Gastrocnemius medialis (tissue), 4 donors: ENCODE data around the gene RIPPLY2. TPM values are rescaled to one million over a fixed set of nuclear protein-coding genes. Genes with fewer than 3 reads are reported as not detected.

Experiments used
- ATAC-seq, 2 donors: fragments of 150-250 bp; one replicate each; pipeline ENCODE4 v1.9.1; 2016
- DNase-seq, 2 donors: peaks; one replicate each; pipeline ENCODE4 v3.0.0-alpha.2; 2019
- H3K27ac ChIP-seq, 4 donors: fragments of 200-600 bp; sonication (generic); 1 replicate in 1 of 4; 2 replicates in 3 of 4; pipeline ENCODE4 v1.5.1; 2016 to 2018; ENCODE audit warnings: mild to moderate bottlenecking in 2 of 4, moderate library complexity in 1 of 4
- H3K27me3 ChIP-seq, 3 donors: fragments of 200-600 bp; sonication (generic) in 2 of 3; 1 replicate in 1 of 3; 2 replicates in 2 of 3; pipeline versions ENCODE4 v1.5.1 to v1.6.0; 2016 to 2019; ENCODE audit warnings: mild to moderate bottlenecking in 1 of 3, moderate library complexity in 1 of 3
- H3K36me3 ChIP-seq, 2 donors: fragments of 200-600 bp; sonication (generic) in 1 of 2; one replicate each; pipeline ENCODE4 v1.5.1; 2017 to 2018
- H3K4me1 ChIP-seq, 2 donors: fragments of 200-600 bp; sonication (generic) in 1 of 2; one replicate each; pipeline ENCODE4 v1.5.1; 2016 to 2017; ENCODE audit warnings: mild to moderate bottlenecking in 2 of 2
- H3K4me3 ChIP-seq, 4 donors: fragments of 200-600 bp; sonication (generic) in 3 of 4; 1 replicate in 1 of 4; 2 replicates in 3 of 4; pipeline ENCODE4 v1.5.1; 2016 to 2019; ENCODE audit warnings: mild to moderate bottlenecking in 2 of 4
- H3K9me3 ChIP-seq, 3 donors: fragments of 200-600 bp; sonication (generic) in 2 of 3; 1 replicate in 1 of 3; 2 replicates in 2 of 3; pipeline ENCODE4 v1.5.1; 2016 to 2019
- POLR2A ChIP-seq, 2 donors: fragments of 450-650 bp; IDR thresholded peaks; one replicate each; pipeline ENCODE4 v1.6.1; 2017; ENCODE audit warnings: antibody characterized with exemption in 2 of 2, mild to moderate bottlenecking in 2 of 2, moderate library complexity in 2 of 2
- in situ Hi-C, 4 donors: fragments of 200-750 bp; cut with MboI; loops; one replicate each; pipeline versions ENCODE4 v1.15.0 to v1.8.0; 2017; ENCODE audit warnings: low sequenced_read_pairs in 4 of 4
- intact Hi-C: fragments of 100-400 bp; cut with DNase I; formaldehyde crosslinking; loops from one replicate; pipeline ENCODE4 v1.15.1; 2023; ENCODE audit warnings: low total_unique reads
- total RNA-seq, 4 donors: library from RNA; depleted of rRNA; stranded (reverse); fragments of >200 nt; gene quantifications; one replicate each; pipeline versions ENCODE4 v1.1.0 to v1.2.3, GENCODE V29; 2016
- TF ChIP-seq, protein P1 (sequence below), 5 experiments: fragments of 450-650 bp in 3 of 5; fragments of 200-600 bp in 2 of 5; sonication (generic) in 2 of 5; IDR thresholded peaks in 4 of 5; conservative IDR thresholded peaks in 1 of 5; 1 replicate in 4 of 5; 2 replicates in 1 of 5; pipeline ENCODE4 v1.5.1; 2016 to 2019; ENCODE audit warnings: antibody characterized with exemption in 5 of 5, mild to moderate bottlenecking in 3 of 5, moderate library complexity in 3 of 5

Gene RIPPLY2
- total RNA-seq, 4 donors from 2014 or later, result not detected

GRCh38 chr6:83847179-83847578, 6.0 kb upstream of the RIPPLY2 start:
- Histone ChIP-seq H3K36me3 (no peaks in the 10 kb centered on the region), H3K27me3 (peaks cover 5 to 13% (median 9%) of the 10 kb centered on the region in 3 donors), H3K4me3 (no peak overlapping the region), H3K27ac (no peak overlapping the region), H3K4me1 (no peaks in the 10 kb centered on the region), H3K9me3 (no peaks in the 10 kb centered on the region)
- TF ChIP-seq, protein P1, sequence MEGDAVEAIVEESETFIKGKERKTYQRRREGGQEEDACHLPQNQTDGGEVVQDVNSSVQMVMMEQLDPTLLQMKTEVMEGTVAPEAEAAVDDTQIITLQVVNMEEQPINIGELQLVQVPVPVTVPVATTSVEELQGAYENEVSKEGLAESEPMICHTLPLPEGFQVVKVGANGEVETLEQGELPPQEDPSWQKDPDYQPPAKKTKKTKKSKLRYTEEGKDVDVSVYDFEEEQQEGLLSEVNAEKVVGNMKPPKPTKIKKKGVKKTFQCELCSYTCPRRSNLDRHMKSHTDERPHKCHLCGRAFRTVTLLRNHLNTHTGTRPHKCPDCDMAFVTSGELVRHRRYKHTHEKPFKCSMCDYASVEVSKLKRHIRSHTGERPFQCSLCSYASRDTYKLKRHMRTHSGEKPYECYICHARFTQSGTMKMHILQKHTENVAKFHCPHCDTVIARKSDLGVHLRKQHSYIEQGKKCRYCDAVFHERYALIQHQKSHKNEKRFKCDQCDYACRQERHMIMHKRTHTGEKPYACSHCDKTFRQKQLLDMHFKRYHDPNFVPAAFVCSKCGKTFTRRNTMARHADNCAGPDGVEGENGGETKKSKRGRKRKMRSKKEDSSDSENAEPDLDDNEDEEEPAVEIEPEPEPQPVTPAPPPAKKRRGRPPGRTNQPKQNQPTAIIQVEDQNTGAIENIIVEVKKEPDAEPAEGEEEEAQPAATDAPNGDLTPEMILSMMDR (IDR thresholded peaks at IDR 0.05 in 4 of 5, conservative IDR thresholded peaks at IDR 0.05 in 1 of 5), result no peak
- TF ChIP-seq POLR2A (IDR thresholded peaks at IDR 0.05), result no peak
- DNase-seq (no peak), ATAC-seq (no peak)
- in situ Hi-C loops (no loop called here), intact Hi-C loops (no loop called here)

GRCh38 chr6:83849127-83849526, 4.0 kb upstream of the RIPPLY2 start:
- Histone ChIP-seq H3K36me3 (no peaks in the 10 kb centered on the region), H3K9me3 (no peaks in the 10 kb centered on the region), H3K27ac (no peak overlapping the region), H3K4me1 (peaks cover 4 to 5% of the 10 kb centered on the region in 2 donors), H3K27me3 (peaks cover 22 to 31% (median 28%) of the 10 kb centered on the region in 3 donors), H3K4me3 (no peak overlapping the region)
- TF ChIP-seq, protein P1 (IDR thresholded peaks at IDR 0.05 in 4 of 5, conservative IDR thresholded peaks at IDR 0.05 in 1 of 5), result no peak
- TF ChIP-seq POLR2A (IDR thresholded peaks at IDR 0.05), result no peak
- DNase-seq (no peak), ATAC-seq (no peak)
- intact Hi-C loops, result no loop called here
- in situ Hi-C loops, result no loop called here

GRCh38 chr6:83849610-83850009, 3.5 kb upstream of the RIPPLY2 start:
- H3K4me3 ChIP-seq, result no peak overlapping the region
- no peaks in the 10 kb centered on the region for H3K9me3 ChIP-seq
- H3K4me1 ChIP-seq, result peaks cover 4 to 5% of the 10 kb centered on the region in 2 donors
- H3K27me3 ChIP-seq, result peaks cover 22 to 33% (median 32%) of the 10 kb centered on the region in 3 donors
- intact Hi-C loops (no loop called here), in situ Hi-C loops (no loop called here)
- no peaks in the 10 kb centered on the region for H3K36me3 ChIP-seq
- no peak for TF ChIP-seq POLR2A (IDR thresholded peaks at IDR 0.05)
- TF ChIP-seq, protein P1 (IDR thresholded peaks at IDR 0.05 in 4 of 5, conservative IDR thresholded peaks at IDR 0.05 in 1 of 5), result no peak
- H3K27ac ChIP-seq, result no peak overlapping the region
- DNase-seq (no peak), ATAC-seq (no peak)

GRCh38 chr6:83852528-83853177, 507 bp upstream of the RIPPLY2 start:
- DNase-seq (no peak), ATAC-seq (no peak)
- Histone ChIP-seq H3K4me1 (peaks cover 4 to 5% of the 10 kb centered on the region in 2 donors), H3K4me3 (peak overlapping the region; percentile 35 to 56 (median 50)), H3K9me3 (no peaks in the 10 kb centered on the region), H3K27ac (no peak overlapping the region), H3K36me3 (no peaks in the 10 kb centered on the region), H3K27me3 (peaks cover 22 to 37% (median 35%) of the 10 kb centered on the region in 3 donors)
- TF ChIP-seq, protein P1 (IDR thresholded peaks at IDR 0.05 in 4 of 5, conservative IDR thresholded peaks at IDR 0.05 in 1 of 5), result no peak
- no peak for TF ChIP-seq POLR2A (IDR thresholded peaks at IDR 0.05)
- in situ Hi-C loops (no loop called here), intact Hi-C loops (no loop called here)
